K562 (cell line): Measurements from ENCODE around the gene ZBTB20. TPM values are rescaled to one million over a fixed set of nuclear protein-coding genes. Genes with fewer than 3 reads are reported as not detected.

Experiments used
- ATAC-seq: fragments of 200-7000 bp; cut with Tn5 transposase; 3 replicates; pipeline ENCODE4 v1.9.1; 2020; ENCODE audit warnings: moderate library complexity
- BruUV-seq: library from RNA; stranded (reverse); fragments of 400-500 nt; replicated peaks from 2 replicates; lab custom pipeline; 2021; lab: Mats Ljungman, UMichigan
- CTCF ChIA-PET: fragments of 300-600 bp; formaldehyde crosslinking; extraction: SDS; loops from one replicate; lab custom pipeline; 2021; ENCODE audit warnings: low intra/inter-chr PET ratio; lab: Yijun Ruan, JAX
- POLR2A ChIA-PET: fragments of 300-600, 350-650 bp; sonication (Branson Sonifier 250); formaldehyde crosslinking; extraction: SDS; loops from one replicate; lab custom pipeline; 2021; ENCODE audit warnings: antibody characterized with exemption, inconsistent platforms; lab: Yijun Ruan, JAX
- DNase-seq, 4 experiments: peaks; one replicate each; pipeline versions ENCODE4 v3.0.0 to v3.0.0-alpha.2; 2011 to 2018; ENCODE audit warnings: low spot score in 3 of 4, mixed read lengths in 3 of 4; ENCODE audit errors: extremely low read depth in 1 of 4
- FAIRE-seq: peaks from 2 replicates; lab custom pipeline; 2011; peaks lifted over from hg19 to GRCh38; lab: Jason Lieb, UNC
- H2AFZ ChIP-seq: 2 replicates; pipeline ENCODE4 v1.6.0; 2011; ENCODE audit warnings: low read depth, low read length, control low read depth, inconsistent platforms
- H3K27ac ChIP-seq: fragments of 200-600 bp; 3 replicates; pipeline ENCODE4 v1.8.0; 2011; ENCODE audit warnings: low read depth, mild to moderate bottlenecking, control low read depth, inconsistent platforms, low read length, moderate library complexity, mixed read lengths; ENCODE audit errors: extremely low read depth
- H3K27me3 ChIP-seq, 2 experiments: fragments of 300-600 bp in 1 of 2; 2 replicates in 1 of 2; 3 replicates in 1 of 2; pipeline versions ENCODE4 v1.6.0 to v1.8.0; 2011; ENCODE audit warnings: inconsistent platforms in 2 of 2, low read length in 2 of 2, mild to moderate bottlenecking in 1 of 2, mixed read lengths in 1 of 2, moderate library complexity in 1 of 2; ENCODE audit not compliant: control insufficient read depth in 2 of 2, insufficient read depth in 2 of 2
- H3K36me3 ChIP-seq: fragments of 300-600 bp; 3 replicates; pipeline ENCODE4 v1.8.0; 2011; ENCODE audit warnings: mild to moderate bottlenecking, low read length, inconsistent platforms; ENCODE audit not compliant: control insufficient read depth, insufficient read depth
- H3K4me1 ChIP-seq, 2 experiments: fragments of 200-600 bp in 1 of 2; replicated peaks in 1 of 2; 2 replicates in 1 of 2; 3 replicates in 1 of 2; pipeline versions ENCODE4 v1.5.1 to v1.8.0; 2011; ENCODE audit warnings: inconsistent platforms in 2 of 2, low read length in 2 of 2, mild to moderate bottlenecking in 1 of 2, mixed read lengths in 1 of 2, moderate library complexity in 1 of 2; ENCODE audit not compliant: control insufficient read depth in 2 of 2, insufficient read depth in 2 of 2
- H3K4me2 ChIP-seq: 2 replicates; pipeline ENCODE4 v1.6.1; 2011; ENCODE audit warnings: low read length, control low read depth, inconsistent platforms, mixed read lengths; ENCODE audit not compliant: insufficient read depth
- H3K4me3 ChIP-seq: fragments of 200-600 bp; sonication (generic), shearing (Covaris generic); 2 replicates; pipeline ENCODE4 v1.5.1; 2016; ENCODE audit warnings: control low read depth, inconsistent platforms
- H3K79me2 ChIP-seq: fragments of 200-600 bp; 3 replicates; pipeline ENCODE4 v1.8.0; 2011; ENCODE audit warnings: low read length, inconsistent platforms; ENCODE audit not compliant: control insufficient read depth, insufficient read depth
- H3K9ac ChIP-seq, 2 experiments: 2 replicates each; pipeline versions ENCODE4 v1.6.0 to v1.6.1; 2011; ENCODE audit warnings: low read depth in 2 of 2, low read length in 2 of 2, control low read depth in 1 of 2, inconsistent platforms in 1 of 2, mild to moderate bottlenecking in 1 of 2, mixed read lengths in 1 of 2; ENCODE audit not compliant: insufficient read depth in 1 of 2
- H3K9me1 ChIP-seq: one replicate; pipeline ENCODE4 v1.6.0; 2011; ENCODE audit warnings: inconsistent platforms, mild to moderate bottlenecking, low read length, moderate library complexity; ENCODE audit not compliant: control insufficient read depth, insufficient read depth
- H3K9me3 ChIP-seq: replicated peaks from 2 replicates; pipeline ENCODE4 v1.5.1; 2011; ENCODE audit warnings: low read depth, low read length, inconsistent platforms; ENCODE audit not compliant: control insufficient read depth, insufficient read depth
- H4K20me1 ChIP-seq: replicated peaks from 2 replicates; pipeline ENCODE4 v1.6.1; 2011; ENCODE audit warnings: low read length, inconsistent platforms, mixed read lengths; ENCODE audit not compliant: control insufficient read depth, insufficient read depth
- ATF2 ChIP-seq: sonication (generic); formaldehyde crosslinking; IDR thresholded peaks from 2 replicates; pipeline ENCODE4 v1.8.1; 2022; ENCODE audit warnings: missing genetic modification reagents
- C11orf30 ChIP-seq: fragments of 450-650 bp; IDR thresholded peaks from 2 replicates; pipeline ENCODE4 v1.6.1; 2016; ENCODE audit warnings: low read depth, mild to moderate bottlenecking
- DIDO1 ChIP-seq: fragments of 450-650 bp; IDR thresholded peaks from 2 replicates; pipeline ENCODE4 v1.6.1; 2016; ENCODE audit warnings: low read depth, missing biosample characterization, missing genetic modification characterization
- ERF ChIP-seq: fragments of 450-650 bp; formaldehyde crosslinking; IDR thresholded peaks from 2 replicates; pipeline ENCODE4 v1.4.0; 2020; ENCODE audit warnings: mild to moderate bottlenecking, mixed read lengths
- HIVEP1 ChIP-seq: fragments of 250-450 bp; sonication (Bioruptor Pico); IDR thresholded peaks from 2 replicates; pipeline ENCODE4 v1.4.0; 2020; ENCODE audit warnings: mild to moderate bottlenecking
- NFRKB ChIP-seq: fragments of 450-650 bp; IDR thresholded peaks from 2 replicates; pipeline ENCODE4 v1.6.1; 2016; ENCODE audit warnings: low read depth
- NR2C1 ChIP-seq, 2 experiments: fragments of 450-650 bp; IDR thresholded peaks; 2 replicates each; pipeline ENCODE4 v1.6.1; 2017; ENCODE audit warnings: mild to moderate bottlenecking in 2 of 2, antibody characterized with exemption in 1 of 2, inconsistent platforms in 1 of 2, missing compliant biosample characterization in 1 of 2, missing genetic modification characterization in 1 of 2
- NRF1 ChIP-seq, 2 experiments: fragments of 450-650 bp; IDR thresholded peaks in 1 of 2; conservative IDR thresholded peaks in 1 of 2; 2 replicates each; pipeline ENCODE4 v1.6.1; 2014; ENCODE audit warnings: mild to moderate bottlenecking in 2 of 2
- POLR2AphosphoS2 ChIP-seq: IDR thresholded peaks from 2 replicates; pipeline ENCODE4 v1.6.1; 2012; ENCODE audit warnings: low read length, improper control_type of control experiment
- POLR2H ChIP-seq: IDR thresholded peaks from 2 replicates; pipeline ENCODE4 v1.6.1; 2016; ENCODE audit warnings: missing genetic modification characterization, low read depth, mild to moderate bottlenecking, control low read depth, missing compliant biosample characterization, moderate library complexity
- SREBF1 ChIP-seq: fragments of 150-350 bp; IDR thresholded peaks from 2 replicates; pipeline ENCODE4 v1.6.1; 2014; ENCODE audit warnings: antibody characterized with exemption, low read depth, low read length, borderline replicate concordance
- TFAP4 ChIP-seq: sonication (generic); formaldehyde crosslinking; IDR thresholded peaks from 2 replicates; pipeline ENCODE4 v1.8.0; 2022; ENCODE audit warnings: missing genetic modification reagents, mild to moderate bottlenecking, moderate library complexity, borderline replicate concordance
- ZFP1 ChIP-seq: fragments of 450-650 bp; formaldehyde crosslinking; IDR thresholded peaks from 2 replicates; pipeline ENCODE4 v1.4.0; 2020; ENCODE audit warnings: mild to moderate bottlenecking, mixed read lengths
- ZNF133 ChIP-seq: fragments of 250-450 bp; sonication (Bioruptor Pico); IDR thresholded peaks from 2 replicates; pipeline ENCODE4 v1.4.0; 2020; ENCODE audit warnings: mild to moderate bottlenecking
- ZNF263 ChIP-seq: sonication (generic); formaldehyde crosslinking; IDR thresholded peaks from 2 replicates; pipeline ENCODE4 v1.8.0; 2022; ENCODE audit warnings: mild to moderate bottlenecking, missing genetic modification reagents, borderline replicate concordance
- WGBS: fragments of 100-300 bp; shearing (Covaris generic); methylation state at CpG from one replicate; pipeline ENCODE4 v1.1.6; 2016; ENCODE audit warnings: low coverage, mixed read lengths; ENCODE audit not compliant: insufficient coverage; ENCODE audit errors: missing lambda C conversion rate; 5-methylcytosine and 5-hydroxymethylcytosine counted together
- in situ Hi-C: fragments of 300-500 bp; cut with MboI; formaldehyde crosslinking; loops from 4 replicates; pipeline ENCODE4 v1.15.0; 2018; ENCODE audit warnings: inconsistent platforms, mixed read lengths
- intact Hi-C: fragments of 100-400 bp; cut with micrococcal nuclease; formaldehyde crosslinking; loops from 2 replicates; pipeline ENCODE4 v1.14.2; 2022
- polyA plus RNA-seq, 8 experiments: library from polyadenylated mRNA; depleted of rRNA in 4 of 8; stranded (reverse) in 5 of 8; unstranded in 3 of 8; fragments of >200 nt; fragmentation: Nextera tagmentation in 2 of 8; fragmentation: Illumina TruSeq in 1 of 8; extraction: Ambion mirVana in 2 of 8; extraction: Trizol in 1 of 8; gene quantifications; 2 replicates each; pipeline versions ENCODE4 v1.2.1 to v1.2.3, GENCODE V29; 2011 to 2014; ENCODE audit warnings: inconsistent platforms in 1 of 8, missing spikeins in 1 of 8
- total RNA-seq, 7 experiments: library from RNA; depleted of rRNA in 6 of 7; stranded (reverse); fragments of >200 nt in 6 of 7; fragmentation: Illumina TruSeq in 2 of 7; extraction: Trizol in 2 of 7; gene quantifications; 2 replicates each; pipeline versions ENCODE4 v1.2.1 to v1.2.3, GENCODE V29; 2011 to 2021; ENCODE audit warnings: low replicate concordance in 1 of 7

ZBTB20 gene
- total and polyA plus RNA-seq, 9 of the 15 experiments (the other 6 are each of a cell fraction or from before 2014, with no cell fraction given): 0.17 to 1.7 (median 0.45) TPM

DNA sequence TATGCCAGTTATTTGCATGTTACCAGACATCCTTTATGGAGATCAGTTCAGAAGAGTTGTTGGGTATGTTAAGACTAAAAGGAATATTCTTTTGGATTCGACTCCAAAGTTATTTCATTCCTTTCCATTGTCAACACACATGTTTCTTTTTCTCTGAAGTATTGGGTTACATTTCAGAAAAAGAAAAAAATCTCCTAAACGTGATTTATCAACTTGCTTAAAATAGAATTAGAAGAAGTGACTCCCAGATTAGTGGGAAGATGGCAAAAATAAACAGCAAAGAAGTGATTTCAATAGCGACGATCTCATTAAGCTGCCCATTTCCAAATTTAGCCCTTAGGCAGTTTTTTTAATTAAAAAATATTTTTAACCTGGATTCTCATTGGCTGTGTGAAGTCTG is 767.8 kb downstream of the ZBTB20 start:
- H3K4me2 ChIP-seq: no peak overlapping the region
- in situ Hi-C loops: no loop called here
- WGBS: 0% methylated on average over 4 of the region's 4 CpGs
- ChIA-PET POLR2A (interaction anchor here (0.5 to 1.3 kb wide), 2 partner anchors 22 to 31 kb away, joined by 4 read pairs; no protein-coding TSS in a partner anchor), CTCF (no interaction called here)
- BruUV-seq: no TSS peak
- H3K9me1 ChIP-seq: no peaks in the 10 kb centered on the region
- TF ChIP-seq POLR2AphosphoS2: no peak
- TF ChIP-seq NFRKB: no peak
- TF ChIP-seq C11orf30: no peak
- no peak for TF ChIP-seq SREBF1
- no peak for TF ChIP-seq ERF (CRISPR knock-in tag)
- no peak overlapping the region for H3K4me3 ChIP-seq
- H3K27ac ChIP-seq: no peak overlapping the region
- no peaks in the 10 kb centered on the region for H3K79me2 ChIP-seq
- intact Hi-C loops: no loop called here
- H3K9ac ChIP-seq: no peak overlapping the region
- H3K9me3 ChIP-seq: no peaks in the 10 kb centered on the region
- no peak overlapping the region for H2AFZ ChIP-seq
- DNase-seq (no peak), FAIRE-seq (no peak), ATAC-seq (no peak)
- H3K36me3 ChIP-seq: no peaks in the 10 kb centered on the region
- H3K27me3 ChIP-seq: no peaks in the 10 kb centered on the region
- H3K4me1 ChIP-seq: no peaks in the 10 kb centered on the region
- H4K20me1 ChIP-seq: no peaks in the 10 kb centered on the region

DNA sequence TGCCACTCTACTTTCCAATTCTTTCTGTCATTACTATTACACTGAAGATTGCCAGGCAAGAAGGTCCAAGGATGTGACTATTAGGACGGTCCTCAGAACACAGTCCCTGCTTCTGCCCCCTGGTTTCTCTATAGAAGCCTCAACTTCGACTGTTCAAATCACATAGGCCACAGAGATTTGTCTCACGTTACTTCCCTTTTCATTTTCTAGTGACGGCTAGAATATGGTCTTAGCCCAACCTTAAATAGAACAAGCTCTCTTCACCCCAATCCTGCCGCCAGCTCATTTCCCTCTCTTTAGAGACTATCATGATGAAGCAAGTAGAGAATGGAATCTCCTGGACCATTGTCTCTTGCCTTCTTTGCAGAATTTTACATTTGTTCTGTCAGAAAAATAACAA is 768.3 kb downstream of the ZBTB20 start:
- DNase-seq: no peak
- H3K9ac ChIP-seq: no peak overlapping the region
- H3K9me1 ChIP-seq: no peaks in the 10 kb centered on the region
- H3K9me3 ChIP-seq: no peaks in the 10 kb centered on the region
- H4K20me1 ChIP-seq: no peaks in the 10 kb centered on the region
- no TSS peak for BruUV-seq
- no peak for FAIRE-seq
- no peaks in the 10 kb centered on the region for H3K4me1 ChIP-seq
- intact Hi-C loops: no loop called here
- H3K27ac ChIP-seq: no peak overlapping the region
- CTCF ChIA-PET: no interaction called here
- H3K4me3 ChIP-seq: no peak overlapping the region
- no peaks in the 10 kb centered on the region for H3K27me3 ChIP-seq
- H2AFZ ChIP-seq: no peak overlapping the region
- in situ Hi-C loops: no loop called here
- no peaks in the 10 kb centered on the region for H3K36me3 ChIP-seq
- POLR2A ChIA-PET: no interaction called here
- WGBS: 13% methylated on average over 5 of the region's 5 CpGs
- no peak overlapping the region for H3K4me2 ChIP-seq
- no peaks in the 10 kb centered on the region for H3K79me2 ChIP-seq
- ATAC-seq: no peak
- TF ChIP-seq ZNF263 (CRISPR knock-in tag): no peak
- no peak for TF ChIP-seq NRF1 (conservative IDR thresholded peaks at IDR 0.05 in 1 of 2, IDR thresholded peaks at IDR 0.05 in 1 of 2)
- TF ChIP-seq HIVEP1: no peak
- TF ChIP-seq ZNF133 (CRISPR knock-in tag): no peak
- TF ChIP-seq ZFP1 (CRISPR knock-in tag): no peak
- TF ChIP-seq NR2C1 (IDR thresholded peaks at IDR 0.05): no peak
- TF ChIP-seq NR2C1 (tag; IDR thresholded peaks at IDR 0.05): no peak
- no peak for TF ChIP-seq DIDO1 (tag)
- TF ChIP-seq ATF2 (CRISPR knock-in tag): no peak
- TF ChIP-seq POLR2H: no peak
- TF ChIP-seq TFAP4 (CRISPR knock-in tag): no peak
